Mesenchymal stem cell (in vitro differentiated cells and primary cell): ENCODE results near the gene SMOC2.
"Not testable (repeated sequence)": the region's sequence is repeated elsewhere in the genome, so short reads cannot be mapped to it uniquely, and the experiment has no call there.

Source experiments
- DNase-seq: peaks from one replicate; pipeline ENCODE4 v3.0.0-alpha.2; 2013
- H2AFZ ChIP-seq: one replicate; pipeline ENCODE4 v1.6.1; 2013; ENCODE audit warnings: low read depth, mild to moderate bottlenecking, control low read depth, inconsistent platforms, low read length, moderate library complexity
- H2AK5ac ChIP-seq: 2 replicates; pipeline ENCODE4 v1.6.1; 2013; ENCODE audit warnings: low read length, moderate library complexity, mild to moderate bottlenecking, inconsistent platforms; ENCODE audit not compliant: severe bottlenecking
- H2BK120ac ChIP-seq: one replicate; pipeline ENCODE4 v1.6.1; 2013; ENCODE audit warnings: low read depth, mild to moderate bottlenecking, inconsistent platforms, low read length, moderate library complexity
- H2BK12ac ChIP-seq, 2 experiments: one replicate each; pipeline ENCODE4 v1.6.1; 2013; ENCODE audit warnings: inconsistent platforms in 2 of 2, low read length in 2 of 2, mild to moderate bottlenecking in 2 of 2, moderate library complexity in 2 of 2, control low read depth in 1 of 2
- H2BK15ac ChIP-seq: one replicate; pipeline ENCODE4 v1.6.1; 2013; ENCODE audit warnings: mild to moderate bottlenecking, low read depth, inconsistent platforms; ENCODE audit not compliant: poor library complexity, severe bottlenecking
- H2BK5ac ChIP-seq: 2 replicates; pipeline ENCODE4 v1.6.1; 2013; ENCODE audit warnings: low read depth, mild to moderate bottlenecking, low read length, control low read depth, inconsistent platforms; ENCODE audit not compliant: poor library complexity, severe bottlenecking
- H3K14ac ChIP-seq, 2 experiments: one replicate each; pipeline ENCODE4 v1.6.1; 2013; ENCODE audit warnings: inconsistent platforms in 2 of 2, low read length in 2 of 2, control low read depth in 1 of 2, mild to moderate bottlenecking in 1 of 2, moderate library complexity in 1 of 2
- H3K18ac ChIP-seq, 2 experiments: one replicate each; pipeline ENCODE4 v1.6.1; 2013; ENCODE audit warnings: inconsistent platforms in 2 of 2, low read length in 2 of 2, control low read depth in 1 of 2, low read depth in 1 of 2, mild to moderate bottlenecking in 1 of 2
- H3K23ac ChIP-seq, 2 experiments: one replicate each; pipeline ENCODE4 v1.6.1; 2013; ENCODE audit warnings: inconsistent platforms in 2 of 2, low read length in 2 of 2, mild to moderate bottlenecking in 2 of 2, moderate library complexity in 2 of 2, control low read depth in 1 of 2
- H3K27ac ChIP-seq: 2 replicates; pipeline ENCODE4 v1.5.1; 2013; ENCODE audit warnings: mild to moderate bottlenecking, moderate library complexity, low read length, control low read depth, inconsistent platforms; ENCODE audit not compliant: poor library complexity, severe bottlenecking
- H3K27me3 ChIP-seq, 2 experiments: 2 replicates each; pipeline versions ENCODE4 v1.6.1 to v1.7.0; 2013; ENCODE audit warnings: low read length in 2 of 2, mild to moderate bottlenecking in 2 of 2, moderate library complexity in 2 of 2, control low read depth in 1 of 2, inconsistent platforms in 1 of 2; ENCODE audit not compliant: control insufficient read depth in 1 of 2, insufficient read depth in 1 of 2
- H3K36me3 ChIP-seq, 2 experiments: 2 replicates each; pipeline versions ENCODE4 v1.6.1 to v1.7.0; 2013; ENCODE audit warnings: low read length in 2 of 2, control low read depth in 1 of 2, inconsistent platforms in 1 of 2, low read depth in 1 of 2, mild to moderate bottlenecking in 1 of 2; ENCODE audit not compliant: insufficient read depth in 2 of 2, control insufficient read depth in 1 of 2
- H3K4ac ChIP-seq, 2 experiments: one replicate each; pipeline ENCODE4 v1.6.1; 2013; ENCODE audit warnings: inconsistent platforms in 2 of 2, low read length in 2 of 2, mild to moderate bottlenecking in 2 of 2, moderate library complexity in 2 of 2, control low read depth in 1 of 2, low read depth in 1 of 2
- H3K4me1 ChIP-seq: 2 replicates; pipeline ENCODE4 v1.6.1; 2013; ENCODE audit warnings: low read depth, low read length, control low read depth; ENCODE audit not compliant: control insufficient read depth, insufficient read depth
- H3K4me2 ChIP-seq: 2 replicates; pipeline ENCODE4 v1.6.1; 2013; ENCODE audit warnings: low read length, mild to moderate bottlenecking, inconsistent platforms; ENCODE audit not compliant: poor library complexity, severe bottlenecking
- H3K4me3 ChIP-seq, 2 experiments: 2 replicates each; pipeline versions ENCODE4 v1.5.1 to v1.7.0; 2013; ENCODE audit warnings: low read length in 2 of 2, mild to moderate bottlenecking in 2 of 2, control low read depth in 1 of 2, low read depth in 1 of 2; ENCODE audit not compliant: insufficient read depth in 1 of 2
- H3K79me1 ChIP-seq: replicated peaks from 2 replicates; pipeline ENCODE4 v1.6.1; 2013; ENCODE audit warnings: mild to moderate bottlenecking, control low read depth, low read length, inconsistent platforms; ENCODE audit not compliant: poor library complexity, severe bottlenecking
- H3K9ac ChIP-seq: 2 replicates; pipeline ENCODE4 v1.7.0; 2013; ENCODE audit warnings: mild to moderate bottlenecking, low read length, moderate library complexity
- H3K9me3 ChIP-seq: 2 replicates; pipeline ENCODE4 v1.7.0; 2013; ENCODE audit warnings: mild to moderate bottlenecking, low read length; ENCODE audit not compliant: control insufficient read depth
- H4K8ac ChIP-seq: one replicate; pipeline ENCODE4 v1.6.1; 2013; ENCODE audit warnings: inconsistent platforms, mild to moderate bottlenecking, low read length, moderate library complexity
- H4K91ac ChIP-seq: one replicate; pipeline ENCODE4 v1.6.1; 2013; ENCODE audit warnings: mild to moderate bottlenecking, low read length, inconsistent platforms
- WGBS: methylation state at CpG from one replicate; pipeline ENCODE4 v1.1.7; 2013; ENCODE audit warnings: mixed read lengths; 5-methylcytosine and 5-hydroxymethylcytosine counted together

SMOC2 gene

DNA sequence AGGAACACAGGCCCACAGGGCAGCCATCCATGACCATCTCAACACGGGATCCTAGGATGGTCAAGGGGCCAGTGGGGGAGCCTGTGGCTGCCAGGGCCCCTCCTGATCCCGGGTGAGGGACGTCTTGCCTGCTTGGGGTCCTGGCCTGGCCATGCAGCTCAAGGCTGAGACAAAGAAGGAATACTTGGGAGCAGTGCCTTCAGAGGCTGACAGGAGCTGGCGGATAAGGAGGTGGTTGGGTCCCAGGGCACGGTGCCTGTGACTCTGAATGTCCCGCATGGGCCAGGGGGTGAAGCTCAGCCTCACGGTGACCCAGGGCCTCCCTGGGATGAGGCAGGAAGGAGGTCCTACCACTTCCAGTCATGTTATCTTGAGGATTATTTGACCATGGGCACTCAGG, 95.2 kb downstream of the SMOC2 start:
- 80% methylated on average over 7 of the region's 7 CpGs for WGBS
- no peak for DNase-seq
- no peak overlapping the region for H3K9ac ChIP-seq
- no peak overlapping the region for H2BK15ac ChIP-seq
- no peaks in the 10 kb centered on the region for H3K4me1 ChIP-seq
- H2BK12ac ChIP-seq = no peak overlapping the region
- H2AK5ac ChIP-seq = no peak overlapping the region
- no peak overlapping the region for H3K4me2 ChIP-seq
- H2AFZ ChIP-seq = no peak overlapping the region
- H2BK120ac ChIP-seq = no peak overlapping the region
- H3K9me3 ChIP-seq = no peaks in the 10 kb centered on the region
- no peak overlapping the region for H3K23ac ChIP-seq
- H3K36me3 ChIP-seq = no peaks in the 10 kb centered on the region
- H4K91ac ChIP-seq = no peak overlapping the region
- no peak overlapping the region for H4K8ac ChIP-seq
- H3K27ac ChIP-seq = no peak overlapping the region
- H2BK5ac ChIP-seq = no peak overlapping the region
- H3K79me1 ChIP-seq = no peaks in the 10 kb centered on the region
- no peak overlapping the region for H3K4ac ChIP-seq
- H3K18ac ChIP-seq = no peak overlapping the region
- peaks cover 5 to 33% of the 10 kb centered on the region in 2 experiments for H3K27me3 ChIP-seq
- H3K4me3 ChIP-seq = no peak overlapping the region
- H3K14ac ChIP-seq = no peak overlapping the region

DNA sequence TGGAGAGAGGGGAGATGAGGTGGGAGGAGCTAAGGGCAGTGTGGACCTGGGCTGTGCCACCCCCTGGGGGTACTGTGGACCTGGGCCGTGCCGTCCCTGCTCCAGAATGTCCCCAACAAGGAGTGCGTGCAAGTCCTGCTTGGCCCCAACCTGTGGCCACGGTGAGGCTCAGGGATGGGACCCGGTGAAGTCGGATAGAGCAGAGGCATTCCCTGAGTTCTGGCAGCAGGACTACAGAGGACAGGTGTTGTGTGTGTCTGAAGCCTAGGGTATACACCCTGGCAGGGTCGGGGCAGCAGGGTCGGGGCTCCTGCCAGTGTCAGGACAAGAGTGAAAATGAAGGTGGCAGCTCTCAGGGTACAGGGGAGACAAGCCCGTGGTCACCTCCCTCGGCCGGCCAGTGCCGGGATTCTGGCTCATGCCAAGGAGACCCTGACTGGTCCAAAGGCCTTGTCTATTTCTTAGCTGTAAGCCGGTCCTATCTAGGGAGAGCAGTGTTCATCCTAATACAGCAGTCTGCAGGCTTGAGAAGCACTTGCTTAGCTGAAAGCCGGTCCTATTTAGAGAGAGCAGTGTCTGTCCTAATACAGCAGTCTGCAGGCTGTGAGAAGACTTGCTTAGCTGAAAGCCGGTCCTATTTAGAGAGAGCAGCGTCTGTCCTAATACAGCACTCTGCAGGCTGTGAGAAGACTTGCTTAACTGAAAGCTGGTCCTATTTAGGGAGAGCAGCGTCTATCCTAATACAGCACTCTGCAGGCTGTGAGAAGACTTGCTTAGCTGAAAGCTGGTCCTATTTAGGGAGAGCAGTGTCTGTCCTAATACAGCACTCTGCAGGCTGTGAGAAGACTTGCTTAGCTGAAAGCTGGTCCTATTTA, 95.9 kb downstream of the SMOC2 start:
- H3K27me3 ChIP-seq = peaks cover 5 to 35% of the 10 kb centered on the region in 2 experiments
- H3K9me3 ChIP-seq = no peaks in the 10 kb centered on the region
- H2BK12ac ChIP-seq = no peak overlapping the region
- H3K18ac ChIP-seq = no peak overlapping the region
- no peak overlapping the region for H3K14ac ChIP-seq
- H3K79me1 ChIP-seq = no peaks in the 10 kb centered on the region
- H3K4me2 ChIP-seq = no peak overlapping the region
- 89% methylated on average over 17 of the region's 17 CpGs for WGBS
- H3K4me3 ChIP-seq = no peak overlapping the region
- H3K4ac ChIP-seq = no peak overlapping the region
- H3K23ac ChIP-seq = no peak overlapping the region
- DNase-seq = no peak
- H2BK5ac ChIP-seq = no peak overlapping the region
- H2AK5ac ChIP-seq = no peak overlapping the region
- H3K4me1 ChIP-seq = no peaks in the 10 kb centered on the region
- H2BK120ac ChIP-seq = no peak overlapping the region
- no peak overlapping the region for H4K8ac ChIP-seq
- no peak overlapping the region for H3K27ac ChIP-seq
- H2AFZ ChIP-seq = no peak overlapping the region
- peak overlapping the region; percentile 16 for H2BK15ac ChIP-seq
- H4K91ac ChIP-seq = no peak overlapping the region
- H3K9ac ChIP-seq = no peak overlapping the region
- H3K36me3 ChIP-seq = no peaks in the 10 kb centered on the region

GRCh38 chr6:168537540-168537884, 96.5 kb downstream of the SMOC2 start:
- H2AK5ac ChIP-seq = no peak overlapping the region
- H3K4ac ChIP-seq = no peak overlapping the region
- no peak overlapping the region for H3K14ac ChIP-seq
- H2BK12ac ChIP-seq = no peak overlapping the region
- peaks cover 5 to 35% of the 10 kb centered on the region in 2 experiments for H3K27me3 ChIP-seq
- no peak for DNase-seq
- H3K18ac ChIP-seq = no peak overlapping the region
- no peak overlapping the region for H3K9ac ChIP-seq
- H3K4me3 ChIP-seq = no peak overlapping the region
- no peak overlapping the region for H2BK5ac ChIP-seq
- H3K23ac ChIP-seq = no peak overlapping the region
- H2BK120ac ChIP-seq = no peak overlapping the region
- H4K91ac ChIP-seq = no peak overlapping the region
- H3K4me2 ChIP-seq = no peak overlapping the region
- H3K4me1 ChIP-seq = no peaks in the 10 kb centered on the region
- no peak overlapping the region for H3K27ac ChIP-seq
- H3K36me3 ChIP-seq = no peaks in the 10 kb centered on the region
- no peaks in the 10 kb centered on the region for H3K9me3 ChIP-seq
- H2AFZ ChIP-seq = no peak overlapping the region
- no peak overlapping the region for H4K8ac ChIP-seq
- no peaks in the 10 kb centered on the region for H3K79me1 ChIP-seq
- no peak overlapping the region for H2BK15ac ChIP-seq
- WGBS = 75% methylated on average over 10 of the region's 10 CpGs

- not testable (repeated sequence) for DNase-seq, H2BK15ac ChIP-seq, H3K4me3 ChIP-seq, H3K23ac ChIP-seq, H2BK120ac ChIP-seq, H3K14ac ChIP-seq, H3K36me3 ChIP-seq, H3K9me3 ChIP-seq, H3K27ac ChIP-seq, H2BK5ac ChIP-seq, H3K4me2 ChIP-seq, H2AK5ac ChIP-seq, H4K8ac ChIP-seq, H4K91ac ChIP-seq, H2BK12ac ChIP-seq, H3K4me1 ChIP-seq, H3K4ac ChIP-seq, H3K9ac ChIP-seq, H3K18ac ChIP-seq, H2AFZ ChIP-seq, H3K79me1 ChIP-seq
- WGBS = 92% methylated on average over 13 of the region's 14 CpGs
- H3K27me3 ChIP-seq = peaks cover 5 to 35% of the 10 kb centered on the region in 2 experiments
Measured at GRCh38 chr6:168538188-168538891, 97.4 kb downstream of the SMOC2 start.
